ENCODE measurements around the gene CDC16. TPM values are rescaled to one million over a fixed set of nuclear protein-coding genes. Genes with fewer than 3 reads are reported as not detected.
A peak's percentile ranks its signal among the peaks of the same experiment; 100 is the strongest.

Gene CDC16
- total and polyA plus RNA-seq, 9 of the 15 experiments (the other 6 are each of a cell fraction or from before 2014, with no cell fraction given): 23.2 to 102 (median 51.6) TPM

DNA sequence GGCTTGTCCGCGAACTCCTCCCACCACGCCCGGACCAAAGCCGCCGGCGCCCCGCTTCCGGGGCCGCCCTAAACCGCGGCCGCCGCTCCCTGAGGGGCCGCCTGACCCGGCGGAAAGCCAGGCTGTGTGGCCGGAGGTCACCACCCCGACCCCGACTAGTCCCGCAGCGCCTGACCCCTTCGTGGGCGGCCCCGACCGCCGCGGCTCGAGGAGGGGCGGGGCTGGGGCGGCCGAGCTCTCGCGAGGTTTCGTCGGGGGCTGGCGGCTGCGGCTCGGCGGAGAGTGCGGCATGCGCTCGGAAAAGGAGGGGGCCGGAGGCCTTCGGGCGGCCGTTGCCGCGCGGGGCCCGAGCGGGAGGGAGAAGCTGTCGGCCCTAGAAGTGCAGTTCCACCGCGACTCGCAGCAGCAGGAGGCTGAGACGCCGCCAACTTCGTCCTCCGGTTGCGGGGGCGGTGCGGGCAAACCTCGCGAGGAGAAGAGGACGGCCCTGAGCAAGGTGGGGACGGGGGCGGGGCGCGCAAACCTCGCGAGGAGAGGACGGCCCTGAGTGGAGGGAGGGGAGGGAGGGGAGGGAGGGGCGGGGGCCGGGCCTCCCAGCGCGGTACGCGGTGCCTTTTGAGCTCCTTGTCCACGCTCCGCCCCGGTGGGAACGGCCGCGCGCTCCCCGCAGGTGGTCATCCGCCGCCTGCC, 46.8 kb downstream of the CDC16 start, which contains the start of gene UPF3A (continued):
- TF ChIP-seq, protein P1, sequence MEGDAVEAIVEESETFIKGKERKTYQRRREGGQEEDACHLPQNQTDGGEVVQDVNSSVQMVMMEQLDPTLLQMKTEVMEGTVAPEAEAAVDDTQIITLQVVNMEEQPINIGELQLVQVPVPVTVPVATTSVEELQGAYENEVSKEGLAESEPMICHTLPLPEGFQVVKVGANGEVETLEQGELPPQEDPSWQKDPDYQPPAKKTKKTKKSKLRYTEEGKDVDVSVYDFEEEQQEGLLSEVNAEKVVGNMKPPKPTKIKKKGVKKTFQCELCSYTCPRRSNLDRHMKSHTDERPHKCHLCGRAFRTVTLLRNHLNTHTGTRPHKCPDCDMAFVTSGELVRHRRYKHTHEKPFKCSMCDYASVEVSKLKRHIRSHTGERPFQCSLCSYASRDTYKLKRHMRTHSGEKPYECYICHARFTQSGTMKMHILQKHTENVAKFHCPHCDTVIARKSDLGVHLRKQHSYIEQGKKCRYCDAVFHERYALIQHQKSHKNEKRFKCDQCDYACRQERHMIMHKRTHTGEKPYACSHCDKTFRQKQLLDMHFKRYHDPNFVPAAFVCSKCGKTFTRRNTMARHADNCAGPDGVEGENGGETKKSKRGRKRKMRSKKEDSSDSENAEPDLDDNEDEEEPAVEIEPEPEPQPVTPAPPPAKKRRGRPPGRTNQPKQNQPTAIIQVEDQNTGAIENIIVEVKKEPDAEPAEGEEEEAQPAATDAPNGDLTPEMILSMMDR (IDR thresholded peaks at IDR 0.05 in 2 of 3, conservative IDR thresholded peaks at IDR 0.05 in 1 of 3; ENCODE audit: insufficient read depth in 2 of 3, low read depth in 1 of 3, low read length in 3 of 3): no peak
- TF ChIP-seq PHB2 (IDR thresholded peaks at IDR 0.05; ENCODE audit: low read depth) (no peak), SUPT5H (IDR thresholded peaks at IDR 0.05) (no peak; the same call in 1 of the 2 replicates), ZC3H4 (CRISPR knock-in tag; IDR thresholded peaks at IDR 0.05; ENCODE audit: borderline replicate concordance) (no peak), IFI16 (CRISPR knock-in tag; IDR thresholded peaks at IDR 0.05) (no peak), KDM2B (CRISPR knock-in tag; IDR thresholded peaks at IDR 0.05) (no peak), ESRRA (IDR thresholded peaks at IDR 0.05; ENCODE audit: borderline replicate concordance, low read depth) (peak; percentile 95), SAFB2 (IDR thresholded peaks at IDR 0.05; ENCODE audit: borderline replicate concordance, low read depth, low read length, severe bottlenecking) (no peak), ZFP36 (IDR thresholded peaks at IDR 0.05; ENCODE audit: low read depth, low read length, partially characterized antibody) (peak; percentile 52), GTF2A2 (tag; IDR thresholded peaks at IDR 0.05) (no peak), ATF7 (IDR thresholded peaks at IDR 0.05) (peak; percentile 70), MYBL2 (IDR thresholded peaks at IDR 0.05; ENCODE audit: low read depth) (no peak), MYBL2 (CRISPR knock-in tag; IDR thresholded peaks at IDR 0.05; ENCODE audit: borderline replicate concordance) (no peak), NR2C2 (CRISPR knock-in tag; IDR thresholded peaks at IDR 0.05) (peak; percentile 87), NR2C2 (tag; IDR thresholded peaks at IDR 0.05) (peak; percentile 98), KLF10 (CRISPR knock-in tag; IDR thresholded peaks at IDR 0.05) (no peak)
- TF ChIP-seq, protein P2, sequence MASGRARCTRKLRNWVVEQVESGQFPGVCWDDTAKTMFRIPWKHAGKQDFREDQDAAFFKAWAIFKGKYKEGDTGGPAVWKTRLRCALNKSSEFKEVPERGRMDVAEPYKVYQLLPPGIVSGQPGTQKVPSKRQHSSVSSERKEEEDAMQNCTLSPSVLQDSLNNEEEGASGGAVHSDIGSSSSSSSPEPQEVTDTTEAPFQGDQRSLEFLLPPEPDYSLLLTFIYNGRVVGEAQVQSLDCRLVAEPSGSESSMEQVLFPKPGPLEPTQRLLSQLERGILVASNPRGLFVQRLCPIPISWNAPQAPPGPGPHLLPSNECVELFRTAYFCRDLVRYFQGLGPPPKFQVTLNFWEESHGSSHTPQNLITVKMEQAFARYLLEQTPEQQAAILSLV (tag; IDR thresholded peaks at IDR 0.05): no peak
- TF ChIP-seq, protein P3, sequence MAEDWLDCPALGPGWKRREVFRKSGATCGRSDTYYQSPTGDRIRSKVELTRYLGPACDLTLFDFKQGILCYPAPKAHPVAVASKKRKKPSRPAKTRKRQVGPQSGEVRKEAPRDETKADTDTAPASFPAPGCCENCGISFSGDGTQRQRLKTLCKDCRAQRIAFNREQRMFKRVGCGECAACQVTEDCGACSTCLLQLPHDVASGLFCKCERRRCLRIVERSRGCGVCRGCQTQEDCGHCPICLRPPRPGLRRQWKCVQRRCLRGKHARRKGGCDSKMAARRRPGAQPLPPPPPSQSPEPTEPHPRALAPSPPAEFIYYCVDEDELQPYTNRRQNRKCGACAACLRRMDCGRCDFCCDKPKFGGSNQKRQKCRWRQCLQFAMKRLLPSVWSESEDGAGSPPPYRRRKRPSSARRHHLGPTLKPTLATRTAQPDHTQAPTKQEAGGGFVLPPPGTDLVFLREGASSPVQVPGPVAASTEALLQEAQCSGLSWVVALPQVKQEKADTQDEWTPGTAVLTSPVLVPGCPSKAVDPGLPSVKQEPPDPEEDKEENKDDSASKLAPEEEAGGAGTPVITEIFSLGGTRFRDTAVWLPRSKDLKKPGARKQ (CRISPR knock-in tag; IDR thresholded peaks at IDR 0.05): no peak
- TF ChIP-seq, protein P4, sequence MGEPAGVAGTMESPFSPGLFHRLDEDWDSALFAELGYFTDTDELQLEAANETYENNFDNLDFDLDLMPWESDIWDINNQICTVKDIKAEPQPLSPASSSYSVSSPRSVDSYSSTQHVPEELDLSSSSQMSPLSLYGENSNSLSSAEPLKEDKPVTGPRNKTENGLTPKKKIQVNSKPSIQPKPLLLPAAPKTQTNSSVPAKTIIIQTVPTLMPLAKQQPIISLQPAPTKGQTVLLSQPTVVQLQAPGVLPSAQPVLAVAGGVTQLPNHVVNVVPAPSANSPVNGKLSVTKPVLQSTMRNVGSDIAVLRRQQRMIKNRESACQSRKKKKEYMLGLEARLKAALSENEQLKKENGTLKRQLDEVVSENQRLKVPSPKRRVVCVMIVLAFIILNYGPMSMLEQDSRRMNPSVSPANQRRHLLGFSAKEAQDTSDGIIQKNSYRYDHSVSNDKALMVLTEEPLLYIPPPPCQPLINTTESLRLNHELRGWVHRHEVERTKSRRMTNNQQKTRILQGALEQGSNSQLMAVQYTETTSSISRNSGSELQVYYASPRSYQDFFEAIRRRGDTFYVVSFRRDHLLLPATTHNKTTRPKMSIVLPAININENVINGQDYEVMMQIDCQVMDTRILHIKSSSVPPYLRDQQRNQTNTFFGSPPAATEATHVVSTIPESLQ (CRISPR knock-in tag; IDR thresholded peaks at IDR 0.05): no peak
- TF ChIP-seq, protein P5, sequence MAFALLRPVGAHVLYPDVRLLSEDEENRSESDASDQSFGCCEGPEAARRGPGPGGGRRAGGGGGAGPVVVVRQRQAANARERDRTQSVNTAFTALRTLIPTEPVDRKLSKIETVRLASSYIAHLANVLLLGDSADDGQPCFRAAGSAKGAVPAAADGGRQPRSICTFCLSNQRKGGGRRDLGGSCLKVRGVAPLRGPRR (CRISPR knock-in tag; IDR thresholded peaks at IDR 0.05): no peak
